ENCODE results near the gene BSDC1. TPM values are rescaled to one million over a fixed set of nuclear protein-coding genes. Genes with fewer than 3 reads are reported as not detected.
A peak's percentile ranks its signal among the peaks of the same experiment; 100 is the strongest.

Gene BSDC1
- total and polyA plus RNA-seq, 4 experiments from 2014 or later, result 29.7 to 112 (median 76.1) TPM

DNA sequence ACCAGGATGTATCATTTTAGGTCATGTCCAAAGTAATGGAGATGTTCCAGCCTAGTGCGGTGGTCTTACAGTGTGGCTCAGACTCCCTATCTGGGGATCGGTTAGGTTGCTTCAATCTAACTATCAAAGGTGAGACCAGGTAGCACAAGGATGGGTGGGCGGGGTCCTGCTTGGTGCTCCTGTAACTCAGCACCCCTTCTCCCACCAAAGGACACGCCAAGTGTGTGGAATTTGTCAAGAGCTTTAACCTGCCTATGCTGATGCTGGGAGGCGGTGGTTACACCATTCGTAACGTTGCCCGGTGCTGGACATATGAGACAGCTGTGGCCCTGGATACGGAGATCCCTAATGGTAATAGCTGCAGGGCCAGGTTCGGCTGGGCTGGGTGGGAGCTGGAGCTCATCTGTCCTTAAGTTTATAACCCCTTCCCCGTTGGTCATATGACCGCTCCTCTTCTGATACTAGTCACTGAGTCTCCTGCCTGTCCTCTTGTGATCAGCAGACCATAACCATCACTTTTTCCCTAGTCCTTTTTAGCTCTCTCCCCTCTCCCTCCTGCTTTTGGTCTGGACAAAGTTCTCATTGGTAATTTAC is 63.6 kb downstream of the BSDC1 start:
- H3K4me3 Mint-ChIP-seq, result no peak overlapping the region
- Histone ChIP-seq H3K4me1 (ENCODE audit: insufficient read depth, low read length) (peaks cover 17% of the 10 kb centered on the region), H3K36me3 (ENCODE audit: insufficient read depth, low read length) (peaks cover 59% of the 10 kb centered on the region), H3K9me3 (ENCODE audit: control insufficient read depth in 1 of 2, low read length in 2 of 2) (no peaks in the 10 kb centered on the region), H3K27me3 (ENCODE audit: insufficient read depth, low read length) (no peaks in the 10 kb centered on the region), H3K4me3 (ENCODE audit: low read length in 2 of 2) (no peak overlapping the region), H3K27ac (ENCODE audit: low read depth, low read length) (no peak overlapping the region)
- peaks cover 47 to 70% of the 10 kb centered on the region in 2 donors for H3K36me3 Mint-ChIP-seq
- H3K4me1 Mint-ChIP-seq, result peaks cover 14 to 23% (median 17%) of the 10 kb centered on the region in 4 donors
- POLR2A ChIA-PET (ENCODE audit: partially characterized antibody), result interaction anchor here (0.6 to 1.5 kb wide), 5 partner anchors 8 to 91 kb away, joined by 3 to 6 read pairs (median 5); no protein-coding TSS in a partner anchor
- H3K9me3 Mint-ChIP-seq, result peaks cover 0 to 3% (median 0%) of the 10 kb centered on the region in 8 donors
- intact Hi-C loops (cut with micrococcal nuclease), result no loop called here
- CTCF ChIA-PET (ENCODE audit: partially characterized antibody), result interaction anchor here (0.6 to 4.3 kb wide), 5 partner anchors 42 to 115 kb away, joined by 3 to 14 read pairs (median 8); no protein-coding TSS in a partner anchor
- no peaks in the 10 kb centered on the region for H3K27me3 Mint-ChIP-seq
- no peak for DNase-seq
- peak overlapping the region in 1 of 7 donors; percentile 67 for H3K27ac Mint-ChIP-seq

DNA sequence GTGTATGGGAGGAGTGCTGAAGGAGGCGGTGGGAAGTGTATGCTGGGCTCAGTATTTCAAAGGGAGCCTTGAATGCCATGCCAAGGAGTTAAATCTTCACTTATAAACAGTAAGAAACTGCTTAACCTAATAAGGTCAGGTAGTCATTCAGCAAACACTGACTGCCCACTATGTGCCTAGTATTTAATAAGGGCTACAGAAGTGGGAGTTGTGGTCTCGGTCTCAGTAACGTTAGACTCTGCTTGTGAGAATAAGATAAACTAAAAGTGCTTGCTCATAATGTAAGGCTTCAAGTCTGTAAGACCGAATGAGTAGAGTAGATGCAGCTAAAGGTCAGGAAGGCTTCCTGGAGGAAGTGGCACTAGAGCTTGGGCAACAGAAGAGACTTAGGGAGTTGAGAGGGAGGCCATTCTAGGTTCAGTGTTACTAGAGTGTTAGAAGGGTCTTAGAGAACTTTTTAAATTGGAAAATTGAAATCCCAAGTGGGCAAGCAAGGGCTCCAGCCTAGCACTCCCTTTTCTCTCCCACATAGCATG is 64.2 kb downstream of the BSDC1 start:
- Mint-ChIP-seq H3K36me3 (peaks cover 53 to 76% of the 10 kb centered on the region in 2 donors), H3K4me1 (peaks cover 15 to 27% (median 20%) of the 10 kb centered on the region in 4 donors), H3K27me3 (no peaks in the 10 kb centered on the region), H3K9me3 (peaks cover 0 to 2% (median 0%) of the 10 kb centered on the region in 8 donors), H3K27ac (peak overlapping the region; percentile 38 to 93 (median 82)), H3K4me3 (no peak overlapping the region)
- Histone ChIP-seq H3K36me3 (ENCODE audit: insufficient read depth, low read length) (peaks cover 65% of the 10 kb centered on the region), H3K4me3 (ENCODE audit: low read length in 2 of 2) (no peak overlapping the region), H3K27me3 (ENCODE audit: insufficient read depth, low read length) (no peaks in the 10 kb centered on the region), H3K27ac (ENCODE audit: low read depth, low read length) (no peak overlapping the region), H3K4me1 (ENCODE audit: insufficient read depth, low read length) (peaks cover 17% of the 10 kb centered on the region), H3K9me3 (ENCODE audit: control insufficient read depth in 1 of 2, low read length in 2 of 2) (no peaks in the 10 kb centered on the region)
- ChIA-PET POLR2A (ENCODE audit: partially characterized antibody) (interaction anchor here (0.9 to 1.5 kb wide), 3 partner anchors 8 to 24 kb away, joined by 3 to 6 read pairs (median 5); no protein-coding TSS in a partner anchor), CTCF (ENCODE audit: partially characterized antibody) (interaction anchor here (0.9 to 4.3 kb wide), 4 partner anchors 42 to 114 kb away, joined by 3 to 14 read pairs (median 8); no protein-coding TSS in a partner anchor)
- intact Hi-C loops (cut with micrococcal nuclease), result no loop called here
- DNase-seq, result no peak

DNA sequence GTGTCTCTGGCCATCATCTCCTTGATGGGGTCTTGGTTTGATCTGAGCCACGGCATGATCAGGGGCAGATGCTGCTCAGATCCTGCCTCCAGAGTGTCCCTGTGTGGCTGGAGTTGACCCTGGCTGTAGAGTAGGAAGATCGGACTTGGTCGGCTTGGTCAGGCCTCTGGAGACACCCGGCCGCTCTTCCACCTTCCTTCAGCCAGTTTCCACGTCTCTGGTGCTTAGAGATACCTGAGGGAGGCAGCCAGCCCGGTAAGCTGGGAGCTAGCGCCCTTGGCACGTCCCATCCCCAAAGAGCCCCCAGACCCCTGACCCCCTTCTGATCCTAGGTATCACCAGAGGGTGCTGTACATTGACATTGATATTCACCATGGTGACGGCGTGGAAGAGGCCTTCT is 67.0 kb downstream of the BSDC1 start:
- ChIA-PET POLR2A (ENCODE audit: partially characterized antibody) (interaction anchor here (1.0 kb wide), 1 partner anchor 9 kb away, joined by 3 read pairs; the partner anchor contains the start of gene MARCKSL1), CTCF (ENCODE audit: partially characterized antibody) (no interaction called here)
- H3K27me3 ChIP-seq (ENCODE audit: insufficient read depth, low read length), result no peaks in the 10 kb centered on the region
- H3K4me1 Mint-ChIP-seq, result peaks cover 19 to 33% (median 25%) of the 10 kb centered on the region in 4 donors
- H3K27ac ChIP-seq (ENCODE audit: low read depth, low read length), result no peak overlapping the region
- H3K27ac Mint-ChIP-seq, result peak overlapping the region in 1 of 7 donors; percentile 56
- intact Hi-C loops (cut with micrococcal nuclease), result no loop called here
- no peak overlapping the region for H3K4me3 ChIP-seq (ENCODE audit: low read length in 2 of 2)
- H3K4me3 Mint-ChIP-seq, result no peak overlapping the region
- no peak for DNase-seq
- H3K36me3 ChIP-seq (ENCODE audit: insufficient read depth, low read length), result peaks cover 63% of the 10 kb centered on the region
- peaks cover 50 to 70% of the 10 kb centered on the region in 2 donors for H3K36me3 Mint-ChIP-seq
- peaks cover 29% of the 10 kb centered on the region for H3K4me1 ChIP-seq (ENCODE audit: insufficient read depth, low read length)
- no peaks in the 10 kb centered on the region for H3K9me3 Mint-ChIP-seq
- H3K27me3 Mint-ChIP-seq, result no peaks in the 10 kb centered on the region
- no peaks in the 10 kb centered on the region for H3K9me3 ChIP-seq (ENCODE audit: control insufficient read depth in 1 of 2, low read length in 2 of 2)

- Mint-ChIP-seq H3K27me3 (no peaks in the 10 kb centered on the region), H3K4me3 (peak overlapping the region; percentile 72 to 85 (median 78)), H3K27ac (peak overlapping the region; percentile 88 to 96 (median 90)), H3K9me3 (no peaks in the 10 kb centered on the region), H3K36me3 (peaks cover 13 to 33% of the 10 kb centered on the region in 2 donors), H3K4me1 (peaks cover 26 to 55% (median 42%) of the 10 kb centered on the region in 4 donors)
- Histone ChIP-seq H3K4me1 (ENCODE audit: insufficient read depth, low read length) (peaks cover 63% of the 10 kb centered on the region), H3K4me3 (ENCODE audit: low read length in 2 of 2) (no peak overlapping the region), H3K27me3 (ENCODE audit: insufficient read depth, low read length) (no peaks in the 10 kb centered on the region), H3K36me3 (ENCODE audit: insufficient read depth, low read length) (peaks cover 27% of the 10 kb centered on the region), H3K27ac (ENCODE audit: low read depth, low read length) (peak overlapping the region; percentile 18), H3K9me3 (ENCODE audit: control insufficient read depth in 1 of 2, low read length in 2 of 2) (no peaks in the 10 kb centered on the region)
- peak; percentile 55 to 66 (median 59) for DNase-seq
- POLR2A ChIA-PET (ENCODE audit: partially characterized antibody), result interaction anchor here (0.6 to 5.2 kb wide), 38 partner anchors 9 to 387 kb away, joined by 3 to 96 read pairs (median 4); partner anchors contain the start of genes BSDC1, CCDC28B, FAM167B and HDAC1
- intact Hi-C loops (cut with micrococcal nuclease), result loop anchor here (2.0 kb wide), 1 partner anchor 13 kb away; no protein-coding TSS in a partner anchor
- CTCF ChIA-PET (ENCODE audit: partially characterized antibody), result interaction anchor here (0.5 to 7.8 kb wide), 21 partner anchors 10 to 1519 kb away, joined by 3 to 47 read pairs (median 5); partner anchors contain the start of genes HDAC1, LCK, MARCKSL1 and TMEM39B
These were observed 72.4 kb downstream of the BSDC1 start for GRCh38 chr1:32321712-32322291.

DNA sequence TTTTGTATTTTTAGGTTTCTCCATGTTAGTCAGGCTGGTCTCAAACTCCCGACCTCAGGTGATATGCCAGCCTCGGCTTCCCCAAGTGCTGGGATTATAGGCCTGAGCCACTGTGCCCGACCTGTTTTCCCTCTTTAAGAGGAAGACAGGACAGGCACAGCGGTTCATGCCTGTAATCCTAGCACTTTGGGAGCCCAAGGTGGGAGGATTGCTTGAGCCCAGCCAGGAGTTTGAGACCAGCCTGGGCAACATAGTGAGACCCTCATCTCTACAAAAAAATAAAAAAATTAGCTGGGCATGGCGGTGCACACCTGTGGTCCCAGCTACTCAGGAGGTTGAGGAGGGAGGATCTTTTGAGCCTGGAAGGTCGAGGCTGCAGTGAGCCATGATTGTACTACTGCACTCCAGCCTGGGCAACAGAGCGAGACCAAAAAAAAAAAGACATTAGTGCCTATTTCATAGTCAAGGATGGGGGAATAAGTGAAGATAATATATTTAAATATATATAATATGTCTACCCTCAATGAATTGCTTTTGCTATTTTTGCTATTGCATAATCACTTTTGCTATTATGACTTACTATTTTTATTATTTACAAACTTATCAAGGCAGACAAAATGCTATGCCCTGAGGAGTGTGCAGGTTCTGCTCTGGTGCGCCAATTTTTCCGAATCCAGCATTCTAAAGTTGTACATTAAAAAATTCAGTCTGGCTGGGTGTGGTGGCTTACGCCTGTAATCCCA is 75.9 kb downstream of the BSDC1 start:
- POLR2A ChIA-PET (ENCODE audit: partially characterized antibody), result interaction anchor here (0.9 to 2.2 kb wide), 5 partner anchors 10 to 27 kb away, joined by 3 to 15 read pairs (median 4); partner anchors contain the start of genes HDAC1 and MARCKSL1
- CTCF ChIA-PET (ENCODE audit: partially characterized antibody), result interaction anchor here (1.2 to 2.0 kb wide), 2 partner anchors 22 to 65 kb away, joined by 3 to 4 read pairs; no protein-coding TSS in a partner anchor

GRCh38 chr1:32316903-32317277 is 77.4 kb downstream of the BSDC1 start:
- H3K9me3 Mint-ChIP-seq, result no peaks in the 10 kb centered on the region
- intact Hi-C loops (cut with micrococcal nuclease), result no loop called here
- H3K27ac ChIP-seq (ENCODE audit: low read depth, low read length), result no peak overlapping the region
- no peaks in the 10 kb centered on the region for H3K9me3 ChIP-seq (ENCODE audit: control insufficient read depth in 1 of 2, low read length in 2 of 2)
- ChIA-PET POLR2A (ENCODE audit: partially characterized antibody) (no interaction called here), CTCF (ENCODE audit: partially characterized antibody) (interaction anchor here (1.2 kb wide), 2 partner anchors 35 to 64 kb away, joined by 3 read pairs; no protein-coding TSS in a partner anchor)
- peaks cover 24% of the 10 kb centered on the region for H3K36me3 ChIP-seq (ENCODE audit: insufficient read depth, low read length)
- H3K36me3 Mint-ChIP-seq, result peaks cover 20 to 30% of the 10 kb centered on the region in 2 donors
- DNase-seq, result no peak
- H3K27me3 ChIP-seq (ENCODE audit: insufficient read depth, low read length), result no peaks in the 10 kb centered on the region
- no peak overlapping the region for H3K4me3 ChIP-seq (ENCODE audit: low read length in 2 of 2)
- H3K4me1 ChIP-seq (ENCODE audit: insufficient read depth, low read length), result peaks cover 34% of the 10 kb centered on the region
- H3K27me3 Mint-ChIP-seq, result no peaks in the 10 kb centered on the region
- H3K4me1 Mint-ChIP-seq, result peaks cover 20 to 40% (median 33%) of the 10 kb centered on the region in 4 donors
- peak overlapping the region in 5 of 7 donors; percentile 3 to 77 (median 70) for H3K27ac Mint-ChIP-seq
- H3K4me3 Mint-ChIP-seq, result no peak overlapping the region

More for the DNA sequence above, 75.9 kb downstream of the BSDC1 start:
- H3K4me3 ChIP-seq (ENCODE audit: low read length in 2 of 2), result no peak overlapping the region
- no peaks in the 10 kb centered on the region for H3K27me3 ChIP-seq (ENCODE audit: insufficient read depth, low read length)
- no peaks in the 10 kb centered on the region for H3K9me3 ChIP-seq (ENCODE audit: control insufficient read depth in 1 of 2, low read length in 2 of 2)
- no peak for DNase-seq
- Mint-ChIP-seq H3K27ac (peak overlapping the region in 4 of 7 donors; percentile 56 to 82 (median 64)), H3K27me3 (no peaks in the 10 kb centered on the region), H3K36me3 (peaks cover 20 to 36% of the 10 kb centered on the region in 2 donors), H3K4me1 (peaks cover 29 to 49% (median 40%) of the 10 kb centered on the region in 4 donors), H3K9me3 (no peaks in the 10 kb centered on the region), H3K4me3 (no peak overlapping the region)
- intact Hi-C loops (cut with micrococcal nuclease), result no loop called here
- no peak overlapping the region for H3K27ac ChIP-seq (ENCODE audit: low read depth, low read length)
- peaks cover 44% of the 10 kb centered on the region for H3K4me1 ChIP-seq (ENCODE audit: insufficient read depth, low read length)
- peaks cover 22% of the 10 kb centered on the region for H3K36me3 ChIP-seq (ENCODE audit: insufficient read depth, low read length)
